Chondrocyte (in vitro differentiated cells): ENCODE measurements around the gene IL20RB. TPM values are rescaled to one million over a fixed set of nuclear protein-coding genes. Genes with fewer than 3 reads are reported as not detected.

Experiments used
- DNase-seq: peaks from one replicate; pipeline ENCODE4 v3.0.0; 2021; ENCODE audit warnings: mixed read lengths, low spot score
- H3K27ac Mint-ChIP-seq: one replicate; pipeline ENCODE4 v1.8.0; 2021; ENCODE audit warnings: mild to moderate bottlenecking, moderate library complexity, mixed read lengths; ENCODE audit not compliant: unreplicated experiment
- H3K27me3 Mint-ChIP-seq: 2 replicates; pipeline ENCODE4 v1.8.0; 2021; ENCODE audit warnings: low read depth, mixed read lengths
- H3K36me3 Mint-ChIP-seq: 2 replicates; pipeline ENCODE4 v1.8.0; 2021; ENCODE audit warnings: low read depth, mixed read lengths
- H3K4me1 Mint-ChIP-seq: 2 replicates; pipeline ENCODE4 v1.8.0; 2021; ENCODE audit warnings: low read depth, mild to moderate bottlenecking, mixed read lengths
- H3K4me3 Mint-ChIP-seq: one replicate; pipeline ENCODE4 v1.8.0; 2021; ENCODE audit warnings: mild to moderate bottlenecking, moderate library complexity, mixed read lengths; ENCODE audit not compliant: unreplicated experiment
- H3K9me3 Mint-ChIP-seq: 2 replicates; pipeline ENCODE4 v1.8.0; 2021; ENCODE audit warnings: low read depth, mixed read lengths
- total RNA-seq: library from RNA; stranded (reverse); gene quantifications from 3 replicates; pipeline ENCODE4 v1.2.1, GENCODE V29; 2021
- TF ChIP-seq, protein P1 (sequence below): fragments of 200-600 bp; sonication (generic); IDR thresholded peaks from 2 replicates; pipeline ENCODE4 v1.5.0; 2021; ENCODE audit warnings: antibody characterized with exemption, mild to moderate bottlenecking, moderate library complexity

The IL20RB gene
- total RNA-seq, 1 donor from 2014 or later: 0.92 TPM

DNA sequence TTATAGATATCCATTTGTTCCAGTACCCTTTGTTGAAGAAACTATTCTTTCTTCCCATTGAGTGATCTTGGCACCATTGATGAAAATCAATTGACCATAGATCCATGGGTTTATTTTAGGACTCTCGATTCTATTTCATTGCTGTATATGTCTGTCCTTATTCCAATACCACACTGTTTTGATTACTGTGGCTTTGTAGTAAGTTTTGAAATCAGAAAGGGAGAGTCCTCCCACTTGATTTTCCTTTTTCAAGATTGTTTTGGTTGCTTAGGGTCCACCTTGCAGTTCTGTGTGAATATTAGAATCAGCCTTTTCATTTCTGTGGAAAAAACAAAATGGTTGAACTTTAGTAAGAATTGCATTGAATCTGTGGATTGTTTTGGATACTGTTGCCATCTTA, 20.6 kb upstream of the IL20RB start:
- Mint-ChIP-seq H3K4me3 (no peak overlapping the region), H3K36me3 (peaks cover 7% of the 10 kb centered on the region), H3K9me3 (peaks cover 13% of the 10 kb centered on the region), H3K27ac (no peak overlapping the region), H3K4me1 (peaks cover 26% of the 10 kb centered on the region), H3K27me3 (no peaks in the 10 kb centered on the region)
- TF ChIP-seq, protein P1, sequence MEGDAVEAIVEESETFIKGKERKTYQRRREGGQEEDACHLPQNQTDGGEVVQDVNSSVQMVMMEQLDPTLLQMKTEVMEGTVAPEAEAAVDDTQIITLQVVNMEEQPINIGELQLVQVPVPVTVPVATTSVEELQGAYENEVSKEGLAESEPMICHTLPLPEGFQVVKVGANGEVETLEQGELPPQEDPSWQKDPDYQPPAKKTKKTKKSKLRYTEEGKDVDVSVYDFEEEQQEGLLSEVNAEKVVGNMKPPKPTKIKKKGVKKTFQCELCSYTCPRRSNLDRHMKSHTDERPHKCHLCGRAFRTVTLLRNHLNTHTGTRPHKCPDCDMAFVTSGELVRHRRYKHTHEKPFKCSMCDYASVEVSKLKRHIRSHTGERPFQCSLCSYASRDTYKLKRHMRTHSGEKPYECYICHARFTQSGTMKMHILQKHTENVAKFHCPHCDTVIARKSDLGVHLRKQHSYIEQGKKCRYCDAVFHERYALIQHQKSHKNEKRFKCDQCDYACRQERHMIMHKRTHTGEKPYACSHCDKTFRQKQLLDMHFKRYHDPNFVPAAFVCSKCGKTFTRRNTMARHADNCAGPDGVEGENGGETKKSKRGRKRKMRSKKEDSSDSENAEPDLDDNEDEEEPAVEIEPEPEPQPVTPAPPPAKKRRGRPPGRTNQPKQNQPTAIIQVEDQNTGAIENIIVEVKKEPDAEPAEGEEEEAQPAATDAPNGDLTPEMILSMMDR: no peak
- no peak for DNase-seq

DNA sequence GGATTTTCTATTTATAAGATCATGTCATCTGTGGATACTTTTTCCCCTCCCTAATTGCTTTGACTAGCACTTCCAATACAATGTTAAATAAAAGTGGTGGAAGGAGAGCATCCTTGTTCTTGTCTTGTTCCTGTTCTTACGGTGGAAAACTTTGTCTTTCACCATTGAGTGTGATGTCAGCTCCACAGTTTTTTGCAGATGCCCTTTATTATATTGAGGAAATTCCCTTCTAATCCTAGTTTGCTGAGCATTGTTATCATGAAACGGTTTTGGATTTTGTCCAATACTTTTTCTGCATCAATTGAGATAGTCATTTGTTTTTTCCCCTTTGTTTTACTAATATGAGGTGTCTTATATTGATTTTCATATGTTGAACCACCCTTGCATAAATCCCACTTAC, 19.9 kb upstream of the IL20RB start:
- Mint-ChIP-seq H3K4me3 (no peak overlapping the region), H3K36me3 (peaks cover 7% of the 10 kb centered on the region), H3K27ac (no peak overlapping the region), H3K27me3 (no peaks in the 10 kb centered on the region), H3K9me3 (peaks cover 13% of the 10 kb centered on the region), H3K4me1 (peaks cover 26% of the 10 kb centered on the region)
- no peak for DNase-seq
- TF ChIP-seq, protein P1: no peak

DNA sequence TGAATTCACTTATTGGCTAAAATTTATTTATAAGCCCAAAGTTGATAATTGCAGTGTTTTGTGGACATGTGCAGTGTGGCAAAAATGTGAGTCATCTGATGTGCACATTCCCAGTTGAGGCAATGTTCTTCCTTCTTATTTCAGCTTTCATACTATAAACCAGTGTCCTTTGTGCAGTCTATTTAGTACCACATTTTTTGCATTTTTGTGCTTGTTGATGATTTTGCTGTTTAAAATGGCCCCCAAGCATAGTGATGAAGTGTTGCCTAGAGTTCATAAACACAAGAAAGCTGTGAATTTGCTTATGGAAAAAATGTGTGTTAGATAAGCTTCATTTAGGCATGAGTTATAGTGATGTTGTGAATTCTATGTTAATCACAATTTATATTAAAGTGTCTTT, 19.4 kb upstream of the IL20RB start:
- Mint-ChIP-seq H3K27ac (no peak overlapping the region), H3K27me3 (no peaks in the 10 kb centered on the region), H3K4me1 (peaks cover 28% of the 10 kb centered on the region), H3K36me3 (peaks cover 7% of the 10 kb centered on the region), H3K4me3 (no peak overlapping the region), H3K9me3 (peaks cover 13% of the 10 kb centered on the region)
- no peak for DNase-seq
- TF ChIP-seq, protein P1: no peak

DNA sequence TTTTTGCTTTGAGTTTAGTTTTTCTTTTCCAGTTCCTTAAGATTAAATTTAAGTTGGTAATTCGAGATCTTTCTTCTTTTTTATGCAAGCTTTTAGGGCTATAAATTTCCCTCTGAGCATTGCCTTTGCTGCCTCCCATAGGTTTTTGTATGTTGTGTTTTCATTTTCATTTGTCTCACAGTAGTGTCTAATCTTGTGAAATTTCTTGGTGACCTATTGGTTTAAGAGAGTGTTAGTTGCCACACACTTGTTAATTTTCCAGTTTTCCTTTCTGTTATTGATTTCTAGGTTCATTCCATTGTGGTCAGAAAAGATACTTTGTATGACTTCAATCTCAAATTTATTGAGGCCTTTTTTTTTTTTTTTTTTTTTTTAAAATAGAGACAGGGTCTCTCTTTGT, 18.3 kb upstream of the IL20RB start:
- Mint-ChIP-seq H3K4me3 (no peak overlapping the region), H3K4me1 (peaks cover 31% of the 10 kb centered on the region), H3K27me3 (no peaks in the 10 kb centered on the region), H3K27ac (peak overlapping the region; percentile 64), H3K36me3 (peaks cover 6% of the 10 kb centered on the region), H3K9me3 (peaks cover 13% of the 10 kb centered on the region)
- no peak for DNase-seq
- TF ChIP-seq, protein P1: no peak

DNA sequence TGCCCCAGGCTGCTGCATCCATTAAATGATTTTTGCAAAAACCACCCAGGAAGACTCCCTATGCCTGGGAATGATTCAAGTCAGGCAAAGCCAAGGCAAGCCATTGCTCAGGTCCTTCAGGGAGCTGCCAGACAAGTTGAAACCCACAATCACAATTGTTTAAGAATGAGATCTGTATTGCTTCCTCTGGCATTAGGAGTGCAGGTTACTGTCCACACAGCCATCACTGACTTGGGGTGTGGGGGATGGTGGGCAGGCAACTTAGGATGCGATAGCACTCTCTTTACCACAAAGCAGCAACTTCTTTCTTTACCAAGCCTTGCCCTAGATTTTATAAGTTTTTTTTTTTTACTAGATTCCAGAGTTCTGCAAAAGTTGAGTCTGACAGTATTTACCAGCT, 15.0 kb upstream of the IL20RB start:
- peaks cover 8% of the 10 kb centered on the region for H3K36me3 Mint-ChIP-seq
- peaks cover 27% of the 10 kb centered on the region for H3K4me1 Mint-ChIP-seq
- H3K27me3 Mint-ChIP-seq: no peaks in the 10 kb centered on the region
- TF ChIP-seq, protein P1: no peak
- H3K4me3 Mint-ChIP-seq: no peak overlapping the region
- no peak for DNase-seq
- H3K27ac Mint-ChIP-seq: no peak overlapping the region
- no peaks in the 10 kb centered on the region for H3K9me3 Mint-ChIP-seq
